Measurements from ENCODE around the gene OCIAD1.
"Not testable (repeated sequence)": the region's sequence is repeated elsewhere in the genome, so short reads cannot be mapped to it uniquely, and the experiment has no call there.

Gene OCIAD1

DNA sequence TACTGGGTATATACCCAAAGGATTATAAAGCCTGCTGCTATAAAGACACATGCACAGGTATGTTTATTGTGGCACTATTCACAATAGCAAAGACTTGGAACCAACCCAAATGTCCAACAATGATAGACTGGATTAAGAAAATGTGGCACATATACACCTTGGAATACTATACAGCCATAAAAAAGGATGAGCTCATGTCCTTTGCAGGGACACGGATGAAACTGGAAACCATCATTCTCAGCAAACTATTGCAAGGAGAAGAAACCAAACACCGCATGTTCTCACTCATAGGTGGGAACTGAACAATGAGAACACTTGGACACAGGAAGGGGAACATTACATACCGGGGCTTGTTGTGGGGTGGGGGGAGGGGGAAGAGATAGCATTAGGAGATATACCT is 58.9 kb downstream of the OCIAD1 start:
- not testable (repeated sequence) for DNase-seq (ENCODE audit: low read depth in 1 of 2, low spot score in 1 of 2)

DNA sequence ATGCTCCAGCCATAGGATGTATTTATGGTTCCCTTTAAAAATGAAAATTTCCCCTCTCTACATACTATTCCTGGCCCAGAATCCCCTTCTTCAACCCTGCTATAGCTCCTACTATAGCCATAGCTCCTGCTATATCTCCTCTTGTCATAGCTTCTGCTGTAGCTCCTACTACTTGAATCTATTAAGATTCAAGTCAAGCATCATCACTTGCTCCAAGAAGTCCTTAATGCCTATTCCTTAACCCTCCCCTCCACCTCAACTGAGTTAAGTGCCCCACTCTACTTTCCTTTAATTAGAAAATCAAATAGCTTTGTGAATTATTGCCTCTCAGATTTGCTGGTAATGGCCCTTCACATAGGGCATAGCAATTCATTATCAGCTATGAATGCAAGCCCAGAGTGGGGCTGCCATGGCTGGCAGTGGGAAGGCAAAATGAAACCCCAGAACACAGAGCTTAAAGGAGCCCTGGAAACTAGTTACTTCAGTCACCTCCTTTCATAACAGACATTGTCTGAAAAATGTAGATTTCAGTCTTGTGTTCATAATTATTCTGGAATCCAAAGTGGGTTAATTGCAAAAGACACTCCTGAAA is 60.2 kb downstream of the OCIAD1 start:
- DNase-seq (ENCODE audit: low read depth in 1 of 2, low spot score in 1 of 2), result no peak

DNA sequence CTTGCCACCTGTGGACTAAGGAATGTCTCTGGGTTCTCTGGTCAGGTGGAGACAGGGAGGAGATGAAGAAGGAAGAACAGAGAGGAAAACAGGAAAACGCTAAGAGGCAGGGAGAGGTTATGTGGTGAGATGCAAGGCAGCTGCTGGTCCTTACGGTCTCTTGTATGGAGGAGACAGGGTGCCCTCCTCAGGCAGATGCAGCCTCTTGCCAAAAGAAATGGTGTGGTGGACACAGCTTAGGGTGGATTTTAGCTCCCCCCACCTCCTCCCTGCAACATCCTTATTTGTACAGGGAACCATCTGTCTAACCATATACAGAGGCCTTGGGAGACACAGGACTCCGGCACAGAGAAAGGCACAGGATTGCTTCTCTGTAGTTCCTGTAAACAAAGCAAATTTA is 66.0 kb downstream of the OCIAD1 start:
- no peak for DNase-seq (ENCODE audit: low read depth in 1 of 2, low spot score in 1 of 2)

DNA sequence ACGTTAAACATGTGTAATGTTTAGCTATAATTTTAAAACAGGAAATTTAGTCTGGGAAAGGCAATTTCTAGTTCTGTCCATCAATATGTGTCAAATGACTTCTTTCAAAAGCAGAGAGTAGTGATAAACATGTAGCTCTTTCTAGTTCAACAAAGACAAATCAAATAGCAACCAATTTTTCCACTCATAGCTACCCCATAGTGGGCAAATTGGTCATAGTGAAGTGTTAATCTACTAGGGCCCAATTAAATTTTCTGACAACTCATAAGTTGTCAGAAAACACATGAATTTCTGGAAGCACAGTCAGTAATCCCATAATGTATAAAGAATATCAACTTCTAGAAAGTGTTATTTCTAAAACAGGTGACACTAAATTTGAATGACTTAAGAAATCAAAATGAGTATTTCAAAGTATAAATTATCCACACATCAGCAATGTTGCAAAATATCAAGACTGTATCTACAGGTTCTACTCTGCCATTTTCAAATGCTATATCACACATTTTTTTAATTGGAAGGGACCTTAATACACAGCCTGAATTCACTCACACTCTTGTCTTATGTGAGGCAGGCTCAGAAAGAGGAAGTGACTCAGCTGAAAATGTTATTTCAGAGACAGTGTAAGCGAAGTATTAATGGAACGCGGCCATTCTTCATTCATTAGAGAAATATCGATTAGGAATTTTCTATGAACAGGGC is 68.0 kb downstream of the OCIAD1 start:
- DNase-seq (ENCODE audit: low read depth in 1 of 2, low spot score in 1 of 2), result no peak

DNA sequence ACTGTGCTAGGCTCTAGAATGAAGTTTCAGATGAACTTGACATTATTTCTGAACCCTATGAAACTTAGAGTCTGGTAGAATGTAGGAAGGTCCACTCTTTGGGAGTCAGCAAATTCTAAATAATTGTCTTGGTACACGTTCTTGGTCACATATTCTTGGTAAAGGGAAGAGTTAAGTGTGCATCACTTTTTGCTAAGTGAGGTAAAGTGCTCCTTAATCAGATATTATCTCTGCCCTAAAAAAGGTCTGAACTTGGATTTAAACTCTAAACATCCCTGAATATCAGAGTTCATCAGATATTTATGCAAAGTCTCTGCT is 68.5 kb downstream of the OCIAD1 start:
- no peak for DNase-seq (ENCODE audit: low read depth in 1 of 2, low spot score in 1 of 2)

DNA sequence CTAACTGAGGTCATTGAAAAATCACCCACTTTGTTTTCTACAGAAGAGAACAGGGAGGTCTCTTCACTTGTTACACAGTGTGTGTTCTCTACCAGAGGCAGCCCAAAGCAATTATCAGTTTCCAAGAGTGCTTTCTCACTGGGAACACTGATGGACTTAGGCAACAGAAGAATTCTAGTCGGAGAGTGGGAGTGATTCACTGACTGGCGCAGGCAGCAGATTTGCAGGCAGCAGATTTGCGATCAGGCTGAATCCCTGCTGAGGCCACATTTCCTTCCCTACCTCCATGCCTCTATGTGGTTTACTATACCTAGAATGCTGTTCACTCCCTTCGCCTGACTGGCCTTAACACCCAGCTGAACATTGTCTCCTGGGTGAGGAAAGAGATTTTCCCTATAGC is 69.1 kb downstream of the OCIAD1 start:
- DNase-seq (ENCODE audit: low read depth in 1 of 2, low spot score in 1 of 2), result no peak

DNA sequence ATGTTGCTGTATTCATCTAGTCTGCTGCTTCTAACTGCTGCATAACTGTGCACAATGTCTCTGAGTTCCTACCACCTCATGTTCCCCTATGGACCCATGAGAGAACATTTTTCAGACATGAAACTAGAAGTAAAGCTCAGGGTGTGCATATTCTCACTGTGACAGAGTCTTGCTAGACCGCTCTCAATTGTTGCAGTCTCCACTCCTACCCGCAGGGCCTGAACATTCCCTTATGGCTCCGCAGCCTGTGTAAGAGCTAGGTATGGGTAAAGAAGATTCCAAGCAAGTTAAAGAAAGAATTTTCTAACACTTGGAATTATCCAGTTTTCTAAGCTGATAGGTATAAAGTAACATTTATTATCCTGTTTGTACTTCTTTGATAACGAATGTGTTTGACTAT is 70.3 kb downstream of the OCIAD1 start:
- DNase-seq (ENCODE audit: low read depth in 1 of 2, low spot score in 1 of 2), result no peak

DNA sequence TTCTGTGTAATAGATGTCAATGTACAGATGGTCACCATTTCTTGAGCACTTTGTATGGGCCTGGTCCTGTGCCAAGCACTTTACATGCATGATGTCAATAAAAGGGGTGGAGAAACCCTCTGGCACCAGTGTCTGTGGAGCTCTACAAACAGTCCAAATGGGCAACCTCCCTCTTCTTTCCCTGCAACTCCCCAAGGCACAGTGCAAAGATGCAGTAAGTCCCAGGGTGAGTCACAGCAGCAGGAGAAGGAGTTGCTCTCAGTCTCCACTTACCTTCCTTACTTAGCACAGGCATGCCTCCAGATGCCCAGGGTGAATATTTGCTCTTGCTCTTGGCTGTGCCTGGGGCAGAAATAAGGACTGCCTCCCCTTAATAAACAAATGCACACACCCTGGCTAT is 71.4 kb downstream of the OCIAD1 start:
- DNase-seq (ENCODE audit: low read depth in 1 of 2, low spot score in 1 of 2), result no peak

DNA sequence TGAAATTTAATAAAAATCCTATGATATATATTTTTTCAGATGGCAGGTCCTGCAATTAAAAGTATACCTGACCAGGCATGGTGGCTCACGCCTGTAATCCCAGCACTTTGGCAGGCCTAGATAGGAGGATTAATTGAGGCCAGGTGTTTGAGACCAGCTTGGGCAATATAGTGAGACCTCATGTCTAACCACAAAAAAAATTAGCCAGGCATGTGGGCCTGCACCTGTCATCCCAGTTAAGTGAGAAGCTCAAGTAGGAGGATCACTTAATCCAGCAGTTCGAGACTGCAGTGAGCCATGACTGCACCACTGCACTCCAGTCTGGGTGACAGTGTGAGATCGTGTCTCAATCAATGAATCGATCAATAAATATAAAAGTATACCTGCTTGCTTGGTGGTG is 73.2 kb downstream of the OCIAD1 start:
- DNase-seq (ENCODE audit: low read depth in 1 of 2, low spot score in 1 of 2), result no peak

DNA sequence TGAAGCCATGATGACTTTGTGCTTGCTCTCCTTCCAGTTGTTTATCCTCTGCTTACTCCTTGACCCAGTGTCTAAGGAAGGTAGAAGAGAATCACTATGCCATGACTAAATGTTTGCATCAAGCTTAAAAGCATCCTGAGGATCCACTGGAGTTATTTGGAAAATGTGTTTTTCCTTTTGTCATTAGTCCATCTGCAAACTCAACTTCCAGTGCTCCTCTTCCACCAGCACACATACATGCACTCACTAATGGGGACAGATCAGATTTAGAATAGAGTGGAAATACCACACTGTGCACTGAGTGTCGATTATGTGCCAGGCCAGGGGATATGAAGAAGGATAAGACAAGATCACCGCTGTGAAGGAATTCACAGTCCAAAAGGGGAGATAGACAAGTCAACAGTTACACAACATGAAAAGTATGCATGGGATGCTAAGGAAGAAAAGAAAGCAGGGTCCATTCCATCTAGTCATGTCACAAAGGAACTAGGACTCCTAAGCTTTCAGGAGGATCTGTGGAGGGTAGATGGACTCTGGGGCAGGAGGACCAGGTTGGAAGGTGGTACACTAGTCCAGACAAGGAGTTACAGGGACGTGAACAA is 73.8 kb downstream of the OCIAD1 start:
- no peak for DNase-seq (ENCODE audit: low read depth in 1 of 2, low spot score in 1 of 2)

DNA sequence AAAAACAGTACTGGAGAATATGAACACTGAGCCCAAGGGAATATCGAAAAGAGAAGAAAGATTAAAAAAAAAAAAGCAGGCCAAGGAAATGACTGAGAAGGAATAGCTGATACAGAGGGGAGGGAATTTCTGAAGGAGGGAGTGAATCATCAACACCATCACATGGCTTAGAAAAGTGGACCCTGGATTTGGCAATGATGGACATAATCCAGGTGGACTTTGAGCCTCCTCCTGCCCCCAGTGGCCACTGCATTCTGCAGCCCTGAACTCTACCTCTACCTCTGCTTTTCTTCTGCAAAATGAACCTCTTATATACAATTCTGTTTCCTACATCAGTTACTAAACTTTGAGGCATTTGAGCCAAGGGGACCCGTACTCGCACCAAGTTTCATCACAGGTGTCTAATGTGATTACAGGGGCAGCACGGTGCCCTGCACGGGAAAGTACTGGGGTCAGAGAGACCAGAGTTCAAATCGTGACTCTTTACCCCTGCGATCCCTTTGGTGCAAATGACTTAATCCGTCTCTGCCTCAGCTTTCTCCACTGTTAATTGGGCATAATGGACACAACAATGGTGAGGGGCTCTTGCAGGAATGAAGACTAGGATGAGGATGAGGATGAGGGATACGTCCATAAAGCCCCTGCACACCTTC is 74.6 kb downstream of the OCIAD1 start:
- DNase-seq (ENCODE audit: low read depth in 1 of 2, low spot score in 1 of 2), result no peak

DNA sequence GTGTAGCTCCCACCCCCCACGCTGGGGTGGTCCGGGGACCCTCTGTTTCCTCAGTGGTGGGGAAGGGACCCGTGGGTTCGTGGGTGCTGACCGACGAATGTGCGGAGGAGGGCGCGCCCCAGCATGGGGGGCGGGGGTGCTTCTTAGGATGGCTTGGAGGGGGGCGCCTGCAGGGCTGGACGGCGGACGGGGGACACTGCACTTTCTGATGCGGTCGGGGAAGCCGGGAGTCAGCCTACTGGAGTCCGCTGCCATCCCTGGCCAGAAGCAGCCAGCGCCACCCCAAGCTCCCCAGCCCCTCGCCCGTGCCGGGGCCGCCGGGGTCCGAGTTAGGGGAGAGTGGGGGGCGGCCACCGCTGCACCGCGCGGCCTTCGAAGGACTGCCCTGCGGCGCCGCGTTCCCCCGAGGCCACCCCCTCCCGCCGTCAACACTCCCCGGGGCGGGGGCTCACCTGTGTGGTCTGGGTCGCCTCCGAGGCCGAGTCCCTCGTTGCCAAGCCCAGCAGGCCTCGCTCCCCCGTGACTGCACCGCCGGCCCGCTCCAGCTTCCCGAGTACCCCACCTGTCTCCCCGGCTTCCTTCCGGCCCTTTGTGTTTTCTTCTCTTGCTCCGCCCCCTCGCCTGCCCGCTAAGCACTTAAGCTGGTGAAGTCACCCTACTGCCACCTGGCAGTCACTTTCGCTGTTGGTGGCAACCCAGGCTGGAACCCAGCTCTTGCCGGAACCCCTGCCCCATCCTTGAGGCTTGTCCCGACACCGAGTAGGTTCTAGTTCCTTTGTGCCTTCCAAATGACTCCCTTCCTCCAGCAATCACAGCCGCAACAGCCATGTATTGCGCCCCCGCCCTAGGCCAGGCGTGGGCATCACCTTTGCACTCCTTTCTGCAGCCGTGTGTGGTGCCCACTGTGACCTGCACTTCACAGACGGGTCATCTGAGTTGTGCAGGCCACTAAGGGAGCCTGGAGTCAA is 75.6 kb downstream of the OCIAD1 start, which contains the start of gene OCIAD2:
OCIAD2 (minus strand) TSS at position 569 of the 968 bp plus-strand sequence. CDS start 2,225 bp downstream, outside the sequence.
- DNase-seq (ENCODE audit: low read depth in 1 of 2, low spot score in 1 of 2), result peak; percentile 37 to 69

DNA sequence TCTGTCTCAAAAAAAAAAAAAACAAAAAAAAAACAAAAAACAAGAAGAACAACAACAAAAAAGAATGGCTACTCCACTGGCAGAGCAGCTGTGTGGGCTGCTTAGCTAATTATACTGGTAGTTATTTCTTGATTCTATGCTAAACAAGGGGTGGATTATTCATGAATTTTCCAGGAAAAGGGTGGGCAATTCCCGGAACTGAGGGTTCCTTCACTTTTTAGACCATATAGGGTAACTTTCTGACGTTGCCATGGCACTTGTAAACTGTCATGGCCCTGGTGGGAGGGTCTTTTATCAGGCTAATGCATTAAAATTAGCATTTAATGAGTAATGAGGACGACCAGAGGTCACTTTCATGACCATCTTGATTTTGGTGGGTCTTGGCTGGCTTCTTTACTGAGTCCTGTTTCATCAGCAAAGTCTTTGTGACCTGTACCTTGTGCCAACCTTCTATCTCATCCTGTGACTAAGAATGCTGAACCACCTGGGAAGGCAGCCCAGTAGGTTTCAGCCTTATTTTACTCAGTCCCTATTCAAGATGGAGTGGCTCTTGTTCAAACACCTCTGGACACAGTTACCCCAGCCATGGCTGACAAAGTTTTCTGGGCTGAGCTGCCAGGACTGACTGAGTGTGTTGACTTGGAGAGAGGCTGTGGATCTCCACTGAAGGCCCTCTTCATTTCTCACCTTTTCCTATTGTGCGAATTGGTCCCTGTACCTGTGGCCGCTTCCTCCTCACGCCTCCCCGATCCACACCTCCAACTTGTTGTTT is 77.0 kb downstream of the OCIAD1 start:
- no peak for DNase-seq (ENCODE audit: low read depth in 1 of 2, low spot score in 1 of 2)

DNA sequence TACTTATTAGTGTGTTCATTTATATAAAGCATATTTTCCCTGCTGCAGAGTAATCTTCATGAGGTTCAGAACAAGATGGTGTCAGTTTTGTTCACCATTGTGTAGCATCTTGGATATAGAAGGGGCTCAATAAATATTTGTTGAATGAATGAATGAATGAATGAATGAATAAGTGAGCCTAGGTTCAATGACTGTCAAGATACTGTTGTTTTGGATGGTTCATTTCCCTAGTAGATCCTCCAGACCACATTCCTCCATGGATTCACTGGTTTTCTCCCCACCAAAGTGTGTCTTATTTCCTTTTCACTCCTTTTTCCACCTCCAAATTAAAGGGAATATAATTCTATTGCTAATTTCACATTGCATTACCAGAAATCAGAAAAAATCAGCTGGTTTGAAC is 77.8 kb downstream of the OCIAD1 start:
- DNase-seq (ENCODE audit: low read depth in 1 of 2, low spot score in 1 of 2), result no peak

DNA sequence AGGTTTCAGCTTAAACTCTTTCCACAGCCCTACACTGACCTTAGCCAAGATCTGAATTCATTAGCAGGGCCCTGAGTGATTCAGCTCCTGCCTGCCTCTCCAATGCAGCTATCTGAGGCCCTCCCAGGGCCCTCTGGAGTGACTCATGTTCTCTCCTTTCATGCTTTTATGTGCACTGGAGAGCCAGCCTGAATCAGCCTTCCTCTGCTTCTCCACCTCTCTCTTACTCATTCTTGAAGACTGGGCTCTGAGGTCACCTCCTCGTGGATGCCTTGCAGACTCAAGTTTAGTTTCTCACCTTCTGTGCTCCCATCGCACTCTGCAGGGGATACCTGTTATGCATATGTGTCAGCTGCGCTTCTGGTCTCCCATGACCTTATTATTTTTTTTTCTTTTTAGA is 78.8 kb downstream of the OCIAD1 start:
- peak; percentile 10 to 72 for DNase-seq (ENCODE audit: low read depth in 1 of 2, low spot score in 1 of 2)

DNA sequence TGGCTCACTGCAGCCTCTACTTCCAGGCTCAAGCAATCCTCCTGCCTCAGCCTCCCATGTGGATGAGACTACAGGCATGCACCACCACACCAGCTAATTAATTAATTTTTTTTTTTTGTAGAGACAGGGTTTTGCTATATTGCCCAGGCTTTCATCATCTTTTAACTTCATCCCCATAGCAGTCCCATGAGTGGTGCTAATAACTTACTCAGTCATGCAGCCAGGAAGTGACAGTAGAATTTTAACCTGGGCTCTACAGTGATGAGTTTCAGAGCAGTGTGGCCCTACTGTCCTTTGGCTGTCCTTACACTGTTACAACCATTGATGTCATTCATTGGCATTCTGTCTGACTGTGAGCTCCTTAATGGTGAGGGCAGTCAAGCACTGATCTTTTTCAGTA is 79.6 kb downstream of the OCIAD1 start:
- no peak for DNase-seq (ENCODE audit: low read depth in 1 of 2, low spot score in 1 of 2)
